GM12892 (cell line): ENCODE data around the gene TBX20.

Experiments
- POLR2A ChIP-seq: IDR thresholded peaks from 2 replicates; pipeline ENCODE4 v1.6.1; 2011; ENCODE audit warnings: low read depth, low read length, control low read depth
- POLR2AphosphoS5 ChIP-seq: IDR thresholded peaks from 2 replicates; pipeline ENCODE4 v1.6.1; 2011; ENCODE audit warnings: low read depth, low read length, control low read depth
- TAF1 ChIP-seq: IDR thresholded peaks from 2 replicates; pipeline ENCODE4 v1.6.1; 2011; ENCODE audit warnings: low read depth, mild to moderate bottlenecking, control low read depth, low read length, borderline replicate concordance

DNA sequence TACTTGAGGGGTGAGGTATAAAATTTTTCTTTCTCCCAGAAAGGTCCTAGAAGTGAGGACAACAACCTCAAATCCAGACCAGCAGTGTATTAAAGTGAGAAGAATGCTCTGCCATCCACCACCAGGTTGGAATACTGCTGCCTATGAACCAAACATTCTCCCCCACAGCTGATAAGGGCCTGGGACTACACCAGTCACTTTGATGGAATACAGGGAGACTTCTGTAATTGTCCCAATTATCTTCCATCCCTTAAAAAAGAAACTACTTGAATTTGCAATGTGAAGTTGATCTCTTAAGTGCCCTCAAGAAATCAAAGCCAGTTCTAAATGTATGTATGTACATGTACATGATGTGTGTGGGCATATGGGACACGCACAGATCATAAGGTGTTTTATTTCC lies 3.0 kb downstream of the TBX20 start:
- TF ChIP-seq POLR2A (no peak), POLR2AphosphoS5 (no peak), TAF1 (no peak)
